Stimulated activated CD8-positive, alpha-beta memory T cell treated with anti-CD3 and anti-CD28 coated beads, Interleukin-7, amount 100 ng/mL, for 1 hour (primary cell): ENCODE data around the gene CHRM1.
A peak's percentile ranks its signal among the peaks of the same experiment; 100 is the strongest.

Experiments
- DNase-seq, 2 donors: peaks; one replicate each; pipeline ENCODE4 v3.0.0-alpha.2; 2020; ENCODE audit warnings: low read depth in 2 of 2

The CHRM1 gene

GRCh38 chr11:62905296-62905695 is 15.9 kb downstream of the CHRM1 start:
- no peak for DNase-seq

DNA sequence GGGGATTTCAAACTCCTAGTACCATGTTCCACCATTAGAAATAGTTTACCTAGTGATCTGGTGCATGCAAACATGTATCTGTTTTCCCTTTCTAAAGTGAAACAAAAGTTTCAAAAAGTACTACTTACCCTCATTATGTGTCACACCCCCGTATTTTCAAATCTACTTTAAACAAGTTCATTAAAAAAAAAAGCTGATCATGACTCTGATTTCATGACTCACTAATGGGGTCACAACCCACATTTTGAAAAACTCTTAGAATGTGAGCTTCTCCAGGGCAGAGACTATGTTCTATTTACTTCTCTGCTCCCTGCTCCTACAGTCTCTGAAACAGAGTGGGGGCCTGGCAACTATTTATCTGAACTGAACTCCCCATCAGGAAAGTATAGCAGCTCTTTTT is 18.2 kb downstream of the CHRM1 start:
- DNase-seq = no peak

- no peak for DNase-seq
These were observed 23.1 kb downstream of the CHRM1 start for GRCh38 chr11:62898027-62898426.

DNA sequence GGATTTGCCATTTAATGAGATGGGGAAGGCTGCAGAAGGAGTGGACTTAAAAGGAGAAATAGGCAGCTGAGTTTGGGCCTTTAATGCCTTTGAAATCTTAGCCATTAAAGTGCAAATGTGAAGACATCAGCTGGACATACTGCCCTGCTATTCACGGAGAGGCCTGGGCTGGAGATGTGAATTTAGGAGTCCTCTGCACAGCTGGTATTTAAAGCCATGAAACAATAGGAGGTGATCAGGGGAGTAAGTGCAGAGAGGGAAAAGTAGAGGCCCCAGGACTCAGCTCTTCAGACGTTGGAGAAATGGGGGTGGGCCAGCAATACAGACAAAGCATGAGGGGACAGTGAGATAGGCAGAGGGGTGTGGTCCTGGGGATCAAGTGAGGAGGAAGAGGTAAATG is 23.9 kb downstream of the CHRM1 start:
- DNase-seq = no peak

DNA sequence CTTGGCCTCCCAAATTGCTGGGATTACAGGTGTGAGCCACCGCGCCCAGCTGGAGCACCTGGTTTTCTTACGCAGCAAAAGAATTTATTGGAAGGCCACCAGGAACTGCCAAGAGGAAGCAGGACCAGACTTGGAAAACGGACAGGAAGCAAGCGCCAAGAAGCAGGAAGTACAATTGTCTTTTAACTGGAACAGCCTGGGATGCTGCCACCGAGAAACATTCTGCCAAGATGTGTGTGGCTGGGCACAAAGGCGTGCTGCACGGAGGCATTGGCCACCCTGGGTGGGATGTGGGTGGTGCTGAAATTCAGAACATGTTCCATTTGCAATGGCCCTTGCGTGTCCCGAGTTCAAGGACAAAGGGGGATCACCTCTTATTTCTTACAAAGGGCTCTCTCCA is 25.1 kb downstream of the CHRM1 start:
- no peak for DNase-seq

GRCh38 chr11:62895501-62895900 is 25.7 kb downstream of the CHRM1 start:
- DNase-seq = no peak

DNA sequence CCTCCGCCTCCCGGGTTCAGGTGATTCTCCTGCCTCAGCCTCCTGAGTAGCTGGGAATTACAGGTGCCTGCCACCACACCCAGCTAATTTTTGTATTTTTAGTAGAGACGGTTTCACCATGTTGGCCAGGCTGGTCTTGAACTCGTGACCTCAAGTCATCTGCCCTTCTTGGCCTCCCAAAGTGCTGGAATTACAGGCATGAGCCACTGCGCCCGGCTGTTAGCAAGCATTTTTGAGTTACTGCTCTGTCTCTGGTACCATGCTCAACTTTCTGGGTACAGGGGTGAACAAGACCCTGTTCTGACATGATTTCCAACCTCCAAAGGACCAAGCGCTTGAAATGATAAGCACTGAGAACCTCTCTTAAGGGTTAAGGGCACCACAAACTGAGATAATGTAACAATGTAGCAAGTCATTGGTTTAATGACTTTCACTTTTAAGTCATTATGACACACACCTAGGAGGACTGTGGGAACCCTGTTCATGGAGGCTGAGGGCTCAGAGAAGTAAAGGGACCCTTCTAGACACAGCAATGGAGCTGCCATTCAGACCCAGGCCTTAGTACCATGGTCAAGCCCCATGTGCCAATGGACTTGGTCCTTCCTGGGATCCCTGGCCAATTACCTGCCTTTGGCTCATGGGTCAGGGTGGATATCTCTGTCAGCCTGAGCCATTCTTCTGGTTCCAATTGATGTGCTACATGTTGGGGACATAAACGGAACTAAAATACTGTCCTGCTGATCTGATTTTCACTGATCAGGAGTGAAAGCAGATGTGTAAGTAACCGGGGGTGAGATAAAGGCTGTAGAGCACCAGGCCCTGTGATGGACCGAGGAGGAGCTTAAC is 28.9 kb downstream of the CHRM1 start:
- no peak for DNase-seq

GRCh38 chr11:62889484-62890437 is 31.4 kb downstream of the CHRM1 start:
- no peak for DNase-seq

- DNase-seq = no peak
These were observed 32.1 kb downstream of the CHRM1 start for GRCh38 chr11:62889126-62889483.

- DNase-seq = no peak
These were observed 32.8 kb downstream of the CHRM1 start for GRCh38 chr11:62888406-62888805.

DNA sequence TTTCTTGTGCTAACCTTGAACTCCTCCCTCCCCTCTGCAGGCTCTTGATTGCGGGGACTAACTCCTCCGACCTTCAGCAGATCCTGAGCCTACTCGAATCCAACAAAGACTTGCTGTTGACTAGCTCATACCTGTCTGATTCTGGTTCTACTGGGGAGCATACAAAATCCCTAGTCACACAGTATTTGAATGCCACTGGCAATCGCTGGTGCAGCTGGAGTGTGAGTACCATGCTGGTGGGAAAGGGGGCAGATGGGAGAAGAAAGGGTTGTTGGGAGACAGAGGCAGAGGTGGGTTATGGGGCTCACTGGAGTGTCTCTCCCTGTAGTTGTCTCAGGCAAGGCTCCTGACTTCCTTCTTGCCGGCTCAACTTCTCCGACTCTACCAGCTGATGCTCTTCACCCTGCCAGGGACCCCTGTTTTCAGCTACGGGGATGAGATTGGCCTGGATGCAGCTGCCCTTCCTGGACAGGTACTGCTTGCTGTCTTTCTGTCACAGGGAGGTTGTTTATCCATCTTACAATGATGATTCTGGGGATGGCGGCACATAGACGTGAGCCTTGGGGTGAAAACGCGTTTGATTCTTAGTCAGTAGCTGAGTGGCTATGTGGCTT is 35.9 kb downstream of the CHRM1 start:
- DNase-seq = no peak

DNA sequence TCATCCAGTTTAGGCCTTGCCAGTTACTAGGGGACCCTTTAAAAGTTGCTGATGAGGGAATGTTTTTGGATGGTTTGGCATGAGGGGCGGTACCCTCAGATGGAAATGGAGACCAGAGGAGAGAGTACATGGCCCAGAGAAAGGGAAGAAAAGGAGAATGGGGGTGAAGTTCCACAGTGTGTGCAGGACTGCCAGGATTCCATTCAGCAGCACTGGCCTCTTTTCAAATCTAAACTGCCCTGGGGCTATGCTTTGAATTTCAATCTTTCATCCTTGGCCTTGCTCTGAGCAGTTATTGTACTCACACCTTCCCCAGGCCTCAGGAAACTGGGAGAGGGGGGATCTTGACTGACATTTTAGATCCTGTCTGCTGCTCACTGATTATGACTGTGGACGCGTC is 37.5 kb downstream of the CHRM1 start:
- DNase-seq = no peak

DNA sequence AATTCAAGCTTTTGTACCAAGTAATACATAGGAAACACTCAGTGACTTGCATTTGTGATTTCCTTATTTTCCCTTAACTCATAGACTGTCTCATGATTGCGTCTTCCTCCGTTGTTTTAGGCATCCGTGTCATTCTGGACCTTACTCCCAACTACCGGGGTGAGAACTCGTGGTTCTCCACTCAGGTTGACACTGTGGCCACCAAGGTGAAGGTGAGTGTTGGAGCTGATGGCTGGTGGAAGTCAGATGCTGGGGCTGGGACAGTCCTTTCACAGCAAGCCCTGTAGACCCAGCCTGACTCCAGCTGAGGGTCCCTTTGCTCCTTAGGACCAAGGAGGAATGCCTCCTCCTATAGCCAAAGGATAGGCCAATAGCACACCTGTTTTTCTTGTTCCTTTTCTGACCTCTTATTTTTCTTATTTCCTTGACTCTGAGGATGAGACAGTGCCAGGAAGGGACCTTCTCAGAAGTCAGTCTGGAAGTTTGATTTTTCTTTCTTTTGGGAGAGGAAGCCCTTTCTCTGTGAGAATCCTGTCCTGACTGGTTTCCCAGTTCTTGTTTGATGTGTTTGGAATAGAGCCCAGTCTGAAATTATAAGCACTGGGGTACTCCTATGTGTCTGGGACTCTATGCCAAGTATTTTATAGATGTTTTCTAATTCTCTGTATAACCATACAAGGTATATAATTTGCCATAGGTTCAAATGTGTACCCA is 38.2 kb downstream of the CHRM1 start:
- DNase-seq = no peak

- no peak for DNase-seq
These were observed 38.8 kb downstream of the CHRM1 start for GRCh38 chr11:62882431-62882749.

GRCh38 chr11:62881579-62882430 is 39.4 kb downstream of the CHRM1 start:
- DNase-seq = peak; percentile 82 to 86

GRCh38 chr11:62880803-62881578 is 40.2 kb downstream of the CHRM1 start, which contains the start of gene SLC3A2:
Gene SLC3A2, plus strand, starts transcription at chr11:62880896. Its CDS starts 128 bp downstream, at chr11:62881024.
- DNase-seq = peak; percentile 68 to 71

DNA sequence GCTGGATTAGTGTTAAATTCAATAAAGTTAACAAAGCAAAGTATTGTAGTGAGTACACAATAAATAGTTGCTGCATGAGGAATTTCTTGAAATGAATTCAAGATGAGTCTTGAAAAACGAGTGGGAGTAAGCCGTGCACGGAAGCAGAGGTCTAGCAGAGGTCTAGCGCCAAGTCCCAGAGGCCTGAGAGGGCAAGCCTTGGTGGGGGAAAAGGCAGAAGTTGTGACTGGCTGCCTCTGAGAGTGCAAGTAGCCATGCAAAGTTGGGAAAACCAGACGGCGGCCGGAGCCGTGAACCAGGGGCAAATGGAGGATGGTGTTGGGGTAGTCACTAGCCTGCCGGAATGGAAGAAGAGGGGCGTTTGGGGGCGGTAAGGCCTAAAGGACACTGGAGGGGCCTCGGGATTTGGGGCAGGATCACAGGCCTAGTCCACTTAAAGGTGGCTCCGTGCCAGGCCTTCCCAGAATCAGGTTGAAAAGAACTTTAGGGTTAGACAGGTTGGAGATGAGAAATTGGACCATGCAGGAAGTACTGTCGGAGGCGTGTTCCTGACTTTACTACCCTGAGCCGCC is 40.8 kb downstream of the CHRM1 start:
- DNase-seq = no peak

- no peak for DNase-seq
These were observed 41.8 kb downstream of the CHRM1 start for GRCh38 chr11:62879235-62879978.

DNA sequence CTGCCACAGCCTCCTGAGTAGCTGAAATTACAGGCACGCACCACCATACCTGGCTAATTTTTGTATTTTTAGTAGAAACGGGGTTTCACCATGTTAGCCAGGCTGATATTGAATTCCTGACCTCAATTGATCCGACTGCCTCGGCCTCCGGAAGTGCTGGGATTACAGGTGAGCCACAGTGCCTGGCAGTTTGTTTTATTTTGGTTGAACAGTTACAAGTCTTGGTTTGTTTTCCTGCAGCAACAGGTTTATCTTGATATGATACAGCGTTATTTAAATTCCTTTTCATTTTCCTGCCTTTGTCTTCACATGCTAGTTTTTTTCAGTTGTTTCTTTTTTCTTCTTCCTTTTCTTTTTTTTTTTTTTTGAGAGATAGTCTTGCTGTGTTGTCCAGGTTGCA is 44.5 kb downstream of the CHRM1 start:
- DNase-seq = no peak
